Transverse colon (tissue), 4 donors: ENCODE measurements around the gene BCL11A.

Experiments used
- EP300 ChIP-seq: sonication (generic); formaldehyde crosslinking; IDR thresholded peaks from one replicate; pipeline ENCODE4 v1.6.1; 2017; ENCODE audit warnings: antibody characterized with exemption, low read depth
- POLR2A ChIP-seq: fragments of 450-650 bp; IDR thresholded peaks from one replicate; pipeline ENCODE4 v1.6.1; 2016; ENCODE audit warnings: antibody characterized with exemption, mild to moderate bottlenecking, moderate library complexity
- POLR2AphosphoS5 ChIP-seq, 3 donors: sonication (generic); formaldehyde crosslinking; IDR thresholded peaks; one replicate each; pipeline ENCODE4 v1.6.1; 2016; ENCODE audit warnings: antibody characterized with exemption in 3 of 3
- TF ChIP-seq, protein P1 (sequence below), 5 experiments: fragments of 200-600 bp in 3 of 5; fragments of 450-650 bp in 2 of 5; sonication (generic) in 3 of 5; IDR thresholded peaks; 1 replicate in 2 of 5; 2 replicates in 3 of 5; pipeline ENCODE4 v1.5.1; 2016 to 2017; ENCODE audit warnings: antibody characterized with exemption in 5 of 5, inconsistent platforms in 3 of 5, mild to moderate bottlenecking in 2 of 5, moderate library complexity in 1 of 5

DNA sequence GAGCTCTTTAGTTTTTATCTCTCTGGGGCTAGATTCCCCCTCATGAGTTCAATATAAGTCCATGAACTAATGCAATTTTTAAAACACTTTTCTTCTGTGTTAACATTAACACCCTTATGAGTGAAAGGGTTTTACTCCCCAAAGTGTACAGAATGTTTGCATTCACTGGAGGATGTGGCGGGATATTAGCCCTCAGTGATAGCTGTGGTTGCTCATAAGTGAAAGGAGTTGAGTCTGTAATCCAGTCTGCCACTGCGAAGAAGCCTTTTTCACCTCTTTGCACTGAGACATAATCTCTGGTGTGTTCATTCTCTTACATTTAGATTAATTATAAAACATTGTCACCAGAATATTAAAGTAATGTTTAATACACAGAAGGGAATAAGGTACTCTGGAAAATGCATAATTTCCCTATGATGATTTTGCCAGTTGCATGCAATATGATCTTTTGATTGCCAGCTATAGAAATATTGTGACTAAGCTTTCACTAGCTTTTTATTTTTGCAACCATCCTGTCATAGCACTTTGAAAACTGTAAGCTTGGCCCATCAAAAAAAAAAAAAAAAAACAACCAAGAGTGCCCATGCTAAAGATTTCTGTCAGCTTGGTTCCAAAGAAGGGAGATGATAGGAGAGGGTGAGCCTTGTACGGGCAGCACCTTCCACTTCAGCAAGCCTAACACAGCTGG lies 113.2 kb downstream of the BCL11A start:
- TF ChIP-seq, protein P1, sequence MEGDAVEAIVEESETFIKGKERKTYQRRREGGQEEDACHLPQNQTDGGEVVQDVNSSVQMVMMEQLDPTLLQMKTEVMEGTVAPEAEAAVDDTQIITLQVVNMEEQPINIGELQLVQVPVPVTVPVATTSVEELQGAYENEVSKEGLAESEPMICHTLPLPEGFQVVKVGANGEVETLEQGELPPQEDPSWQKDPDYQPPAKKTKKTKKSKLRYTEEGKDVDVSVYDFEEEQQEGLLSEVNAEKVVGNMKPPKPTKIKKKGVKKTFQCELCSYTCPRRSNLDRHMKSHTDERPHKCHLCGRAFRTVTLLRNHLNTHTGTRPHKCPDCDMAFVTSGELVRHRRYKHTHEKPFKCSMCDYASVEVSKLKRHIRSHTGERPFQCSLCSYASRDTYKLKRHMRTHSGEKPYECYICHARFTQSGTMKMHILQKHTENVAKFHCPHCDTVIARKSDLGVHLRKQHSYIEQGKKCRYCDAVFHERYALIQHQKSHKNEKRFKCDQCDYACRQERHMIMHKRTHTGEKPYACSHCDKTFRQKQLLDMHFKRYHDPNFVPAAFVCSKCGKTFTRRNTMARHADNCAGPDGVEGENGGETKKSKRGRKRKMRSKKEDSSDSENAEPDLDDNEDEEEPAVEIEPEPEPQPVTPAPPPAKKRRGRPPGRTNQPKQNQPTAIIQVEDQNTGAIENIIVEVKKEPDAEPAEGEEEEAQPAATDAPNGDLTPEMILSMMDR (IDR thresholded peaks at IDR 0.05) = no peak
- TF ChIP-seq POLR2A (no peak), EP300 (no peak), POLR2AphosphoS5 (IDR thresholded peaks at IDR 0.05) (no peak)
